ENCODE measurements around the gene SHB.

- TF ChIP-seq CTCF (IDR thresholded peaks at IDR 0.05) (no peak), POLR2A (IDR thresholded peaks at IDR 0.05) (no peak)
These were observed 177.0 kb downstream of the SHB start for GRCh38 chr9:37892063-37892462.

All from thyroid gland (tissue), 4 donors.